ENCODE results near the gene PTGDS.
"Not testable (repeated sequence)": the region's sequence is repeated elsewhere in the genome, so short reads cannot be mapped to it uniquely, and the experiment has no call there.

PTGDS gene

GRCh38 chr9:136992819-136993369, 15.6 kb downstream of the PTGDS start:
- DNase-seq (ENCODE audit: low read depth) = no peak

- DNase-seq (ENCODE audit: low read depth) = no peak
Measured at GRCh38 chr9:136994180-136994887, 17.0 kb downstream of the PTGDS start.

GRCh38 chr9:136994888-136995230, 17.6 kb downstream of the PTGDS start:
- no peak for DNase-seq (ENCODE audit: low read depth)

- no peak for DNase-seq (ENCODE audit: low read depth)
Measured at GRCh38 chr9:136995362-136995761, 18.1 kb downstream of the PTGDS start.

GRCh38 chr9:136995772-136996311, 18.5 kb downstream of the PTGDS start:
- DNase-seq (ENCODE audit: low read depth) = no peak

- DNase-seq (ENCODE audit: low read depth) = no peak
Measured at GRCh38 chr9:136996361-136997292, 19.3 kb downstream of the PTGDS start, which contains the start of gene CLIC3. Gene CLIC3 (minus strand): TSS chr9:136996568. CDS start chr9:136996543, 25 bp downstream.

GRCh38 chr9:136997371-136997770, 20.1 kb downstream of the PTGDS start:
- DNase-seq (ENCODE audit: low read depth) = no peak

- no peak for DNase-seq (ENCODE audit: low read depth)
Measured at GRCh38 chr9:136997830-136998234, 20.5 kb downstream of the PTGDS start.

- DNase-seq (ENCODE audit: low read depth) = no peak
Measured at GRCh38 chr9:137000177-137000930, 23.1 kb downstream of the PTGDS start.

GRCh38 chr9:137001857-137002645, 24.7 kb downstream of the PTGDS start:
- DNase-seq (ENCODE audit: low read depth) = no peak

GRCh38 chr9:137002646-137003041, 25.3 kb downstream of the PTGDS start:
- no peak for DNase-seq (ENCODE audit: low read depth)

GRCh38 chr9:137004285-137004684, 27.0 kb downstream of the PTGDS start:
- DNase-seq (ENCODE audit: low read depth) = not testable (repeated sequence)

- DNase-seq (ENCODE audit: low read depth) = no peak
Measured at GRCh38 chr9:137006116-137007003, 29.1 kb downstream of the PTGDS start.

GRCh38 chr9:137007108-137007815, 30.0 kb downstream of the PTGDS start:
- DNase-seq (ENCODE audit: low read depth) = no peak

GRCh38 chr9:137007816-137008270, 30.5 kb downstream of the PTGDS start:
- no peak for DNase-seq (ENCODE audit: low read depth)

GRCh38 chr9:137008312-137008711, 31.0 kb downstream of the PTGDS start:
- no peak for DNase-seq (ENCODE audit: low read depth)

- no peak for DNase-seq (ENCODE audit: low read depth)
Measured at GRCh38 chr9:137009217-137009616, 31.9 kb downstream of the PTGDS start.

- no peak for DNase-seq (ENCODE audit: low read depth)
Measured at GRCh38 chr9:137009938-137010732, 32.8 kb downstream of the PTGDS start.
